Esophagus muscularis mucosa (tissue), 4 donors: ENCODE measurements around the gene EVA1B. TPM values are rescaled to one million over a fixed set of nuclear protein-coding genes. Genes with fewer than 3 reads are reported as not detected.
A peak's percentile ranks its signal among the peaks of the same experiment; 100 is the strongest.

Source experiments
- DNase-seq: peaks from one replicate; pipeline ENCODE4 v3.0.0-alpha.2; 2017; ENCODE audit errors: extremely low spot score
- H3K27ac ChIP-seq, 4 donors: fragments of 200-600 bp; sonication (generic); replicated peaks in 1 of 4; 1 replicate in 3 of 4; 2 replicates in 1 of 4; pipeline ENCODE4 v1.5.1; 2016 to 2019; ENCODE audit warnings: mild to moderate bottlenecking in 1 of 4
- H3K27me3 ChIP-seq, 4 donors: fragments of 200-600 bp; sonication (generic); one replicate each; pipeline versions ENCODE4 v1.5.1 to v1.6.0; 2016 to 2019
- H3K36me3 ChIP-seq, 4 donors: fragments of 200-600 bp; sonication (generic); one replicate each; pipeline ENCODE4 v1.5.1; 2016 to 2019
- H3K4me1 ChIP-seq, 4 donors: fragments of 200-600 bp; sonication (generic); one replicate each; pipeline ENCODE4 v1.5.1; 2016 to 2019
- H3K4me3 ChIP-seq, 4 donors: fragments of 200-600 bp; sonication (generic); 1 replicate in 2 of 4; 2 replicates in 2 of 4; pipeline ENCODE4 v1.5.1; 2016 to 2019; ENCODE audit warnings: mild to moderate bottlenecking in 4 of 4, moderate library complexity in 1 of 4
- H3K9me3 ChIP-seq, 4 donors: fragments of 200-600 bp; sonication (generic); 1 replicate in 3 of 4; 2 replicates in 1 of 4; pipeline ENCODE4 v1.5.1; 2016 to 2019
- CTCF ChIP-seq, 3 experiments: fragments of 200-600 bp in 2 of 3; fragments of 450-650 bp in 1 of 3; sonication (generic) in 2 of 3; IDR thresholded peaks; one replicate each; pipeline ENCODE4 v1.5.1; 2017 to 2019; ENCODE audit warnings: antibody characterized with exemption in 3 of 3, mild to moderate bottlenecking in 2 of 3, moderate library complexity in 1 of 3
- EP300 ChIP-seq: sonication (generic); formaldehyde crosslinking; IDR thresholded peaks from one replicate; pipeline ENCODE4 v1.6.1; 2017; ENCODE audit warnings: antibody characterized with exemption
- POLR2A ChIP-seq: fragments of 450-650 bp; IDR thresholded peaks from one replicate; pipeline ENCODE4 v1.6.1; 2017; ENCODE audit warnings: antibody characterized with exemption, moderate library complexity, mild to moderate bottlenecking, low read depth
- POLR2AphosphoS5 ChIP-seq, 2 donors: sonication (generic); formaldehyde crosslinking; IDR thresholded peaks; one replicate each; pipeline ENCODE4 v1.6.1; 2017; ENCODE audit warnings: antibody characterized with exemption in 2 of 2
- WGBS: methylation state at CpG from one replicate; pipeline ENCODE4 v1.1.5; 2018; 5-methylcytosine and 5-hydroxymethylcytosine counted together
- intact Hi-C: fragments of 100-400 bp; cut with DNase I; formaldehyde crosslinking; loops from one replicate; pipeline ENCODE4 v1.15.1; 2023
- total RNA-seq, 4 donors: library from RNA; depleted of rRNA; stranded (reverse); fragments of >200 nt; gene quantifications; one replicate each; pipeline versions ENCODE4 v1.1.0 to v1.2.1, GENCODE V29; 2016

EVA1B gene
- total RNA-seq, 4 donors from 2014 or later, result 45.1 to 129 (median 79.5) TPM

- peaks cover 14 to 28% (median 21%) of the 10 kb centered on the region in 4 donors for H3K4me1 ChIP-seq
- H3K4me3 ChIP-seq, result peak overlapping the region; percentile 63 to 86 (median 69)
- peaks cover 22 to 29% (median 27%) of the 10 kb centered on the region in 4 donors for H3K36me3 ChIP-seq
- WGBS, result 2% methylated on average over 22 of the region's 46 CpGs
- no peaks in the 10 kb centered on the region for H3K9me3 ChIP-seq
- H3K27ac ChIP-seq, result peak overlapping the region; percentile 65 to 85 (median 78)
- no peak for TF ChIP-seq EP300
- TF ChIP-seq CTCF (IDR thresholded peaks at IDR 0.05), result no peak
- peak; percentile 83 to 96 for TF ChIP-seq POLR2AphosphoS5 (IDR thresholded peaks at IDR 0.05)
- no peak for TF ChIP-seq POLR2A
- peak; percentile 96 for DNase-seq
- no peaks in the 10 kb centered on the region for H3K27me3 ChIP-seq
- intact Hi-C loops, result no loop called here
These were observed 16.5 kb downstream of the EVA1B start for GRCh38 chr1:36306902-36307456.

- DNase-seq, result no peak
- intact Hi-C loops, result no loop called here
- peak within 1 kb of the TSS; percentile 63 to 86 (median 69) for H3K4me3 ChIP-seq
- peak within 1 kb of the TSS; percentile 65 to 85 (median 78) for H3K27ac ChIP-seq
- peaks cover 14 to 28% (median 21%) of the 10 kb centered on the region in 4 donors for H3K4me1 ChIP-seq
- peak in 2 of 3 experiments; percentile 22 to 28 for TF ChIP-seq CTCF (IDR thresholded peaks at IDR 0.05)
- TF ChIP-seq POLR2AphosphoS5 (IDR thresholded peaks at IDR 0.05), result no peak
- no peaks in the 10 kb centered on the region for H3K9me3 ChIP-seq
- no peaks in the 10 kb centered on the region for H3K27me3 ChIP-seq
- peaks cover 28 to 35% (median 33%) of the 10 kb centered on the region in 4 donors for H3K36me3 ChIP-seq
- 16% methylated on average over 9 of the region's 65 CpGs for WGBS
These were observed 17.1 kb downstream of the EVA1B start, which contains the start of gene SH3D21 for GRCh38 chr1:36306210-36306901. Gene SH3D21 (plus strand): TSS chr1:36306368. CDS start chr1:36306421, 53 bp downstream.

- intact Hi-C loops, result no loop called here
These were observed 17.6 kb downstream of the EVA1B start for GRCh38 chr1:36305915-36306209.

GRCh38 chr1:36304970-36305914 lies 18.2 kb downstream of the EVA1B start:
- Histone ChIP-seq H3K27ac (peak overlapping the region; percentile 65 to 85 (median 78)), H3K4me1 (peaks cover 14 to 30% (median 25%) of the 10 kb centered on the region in 4 donors), H3K9me3 (no peaks in the 10 kb centered on the region), H3K27me3 (no peaks in the 10 kb centered on the region), H3K36me3 (peaks cover 39 to 46% (median 44%) of the 10 kb centered on the region in 4 donors), H3K4me3 (no peak overlapping the region)
- intact Hi-C loops, result no loop called here
- DNase-seq, result no peak
- TF ChIP-seq POLR2A, result no peak
- TF ChIP-seq EP300, result no peak
- no peak for TF ChIP-seq CTCF (IDR thresholded peaks at IDR 0.05)
- TF ChIP-seq POLR2AphosphoS5 (IDR thresholded peaks at IDR 0.05), result no peak
- WGBS, result 84% methylated on average over 10 of the region's 10 CpGs

More at GRCh38 chr1:36305915-36306209, 17.6 kb downstream of the EVA1B start:
- TF ChIP-seq POLR2A (no peak), CTCF (IDR thresholded peaks at IDR 0.05) (no peak), POLR2AphosphoS5 (IDR thresholded peaks at IDR 0.05) (no peak), EP300 (no peak)
- Histone ChIP-seq H3K36me3 (peaks cover 33 to 40% (median 38%) of the 10 kb centered on the region in 4 donors), H3K4me1 (peaks cover 14 to 28% (median 21%) of the 10 kb centered on the region in 4 donors), H3K27ac (peak overlapping the region; percentile 65 to 85 (median 78)), H3K9me3 (no peaks in the 10 kb centered on the region), H3K4me3 (peak overlapping the region; percentile 63 to 86 (median 69)), H3K27me3 (no peaks in the 10 kb centered on the region)
- DNase-seq, result no peak
- 61% methylated on average over 4 of the region's 7 CpGs for WGBS
